GM12891 (cell line): Measurements from ENCODE around the gene CCIN.

Experiments
- DNase-seq: peaks from one replicate; pipeline ENCODE4 v3.0.0; 2011; ENCODE audit warnings: low spot score; ENCODE audit not compliant: insufficient read length
- FAIRE-seq: peaks from 2 replicates; lab custom pipeline; 2011; peaks lifted over from hg19 to GRCh38; lab: Jason Lieb, UNC
- PAX5 ChIP-seq: IDR thresholded peaks from 2 replicates; pipeline ENCODE4 v1.6.1; 2011; ENCODE audit warnings: low read length, moderate library complexity, mild to moderate bottlenecking; ENCODE audit not compliant: insufficient read depth, severe bottlenecking
- POLR2A ChIP-seq: IDR thresholded peaks from 2 replicates; pipeline ENCODE4 v1.6.1; 2011; ENCODE audit warnings: low read depth, low read length, control low read depth
- POLR2AphosphoS5 ChIP-seq: IDR thresholded peaks from 2 replicates; pipeline ENCODE4 v1.6.1; 2011; ENCODE audit warnings: low read depth, low read length, control low read depth
- POU2F2 ChIP-seq: IDR thresholded peaks from 2 replicates; pipeline ENCODE4 v1.6.1; 2011; ENCODE audit warnings: low read depth, mild to moderate bottlenecking, control low read depth, low read length, moderate library complexity
- SPI1 ChIP-seq: IDR thresholded peaks from 2 replicates; pipeline ENCODE4 v1.6.1; 2011; ENCODE audit warnings: low read depth, low read length, control low read depth
- TAF1 ChIP-seq: IDR thresholded peaks from 2 replicates; pipeline ENCODE4 v1.6.1; 2011; ENCODE audit warnings: low read depth, low read length, control low read depth

CCIN gene

DNA sequence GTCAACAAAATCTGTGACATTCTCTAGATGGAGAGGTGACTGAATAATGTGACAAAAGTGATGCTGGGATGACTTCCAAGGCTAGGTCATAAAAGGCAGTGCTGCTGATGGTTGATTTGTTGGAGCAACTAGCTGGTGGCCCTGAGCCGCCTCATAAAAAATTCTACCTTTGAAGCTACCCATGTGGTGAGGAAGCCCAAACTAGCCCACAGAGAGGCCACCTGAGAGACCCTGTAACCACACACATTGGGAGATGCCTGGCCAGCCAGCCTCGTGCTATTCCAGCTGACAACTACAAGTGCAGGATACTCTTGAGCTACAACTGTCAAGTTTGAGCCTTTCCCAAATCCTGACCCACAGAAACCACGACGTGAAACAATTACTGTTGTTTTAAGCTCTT, 44.2 kb downstream of the CCIN start:
- FAIRE-seq (no peak), DNase-seq (no peak)
- no peak for TF ChIP-seq POLR2A
- TF ChIP-seq POLR2AphosphoS5 = 0 out of 2 replicates have a peak, but pooled peaks have one; percentile 5

DNA sequence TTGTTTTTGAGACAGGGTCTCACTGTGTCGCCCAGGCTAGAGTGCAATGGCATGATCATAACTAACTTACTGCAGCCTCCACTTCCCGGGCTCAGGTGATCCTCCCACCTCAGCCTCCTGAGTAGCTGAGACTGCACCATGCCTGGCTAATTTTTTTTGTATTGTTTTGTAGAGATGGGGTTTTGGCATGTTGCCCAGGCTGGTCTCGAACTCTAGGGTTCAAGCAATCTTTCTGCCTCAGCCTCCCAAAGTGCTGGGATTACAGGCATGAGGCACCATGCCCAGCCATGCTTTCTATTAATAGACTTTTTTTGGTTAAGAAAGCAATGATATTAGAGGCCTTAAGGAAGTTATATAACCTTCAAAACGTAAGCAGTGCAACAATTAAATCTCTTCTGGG, 44.8 kb downstream of the CCIN start:
- no peak for DNase-seq
- TF ChIP-seq TAF1 = no peak
- TF ChIP-seq POLR2A = no peak
- TF ChIP-seq SPI1 = no peak
- no peak for TF ChIP-seq POU2F2
- no peak for TF ChIP-seq POLR2AphosphoS5
- TF ChIP-seq PAX5 = no peak
- FAIRE-seq = no peak

DNA sequence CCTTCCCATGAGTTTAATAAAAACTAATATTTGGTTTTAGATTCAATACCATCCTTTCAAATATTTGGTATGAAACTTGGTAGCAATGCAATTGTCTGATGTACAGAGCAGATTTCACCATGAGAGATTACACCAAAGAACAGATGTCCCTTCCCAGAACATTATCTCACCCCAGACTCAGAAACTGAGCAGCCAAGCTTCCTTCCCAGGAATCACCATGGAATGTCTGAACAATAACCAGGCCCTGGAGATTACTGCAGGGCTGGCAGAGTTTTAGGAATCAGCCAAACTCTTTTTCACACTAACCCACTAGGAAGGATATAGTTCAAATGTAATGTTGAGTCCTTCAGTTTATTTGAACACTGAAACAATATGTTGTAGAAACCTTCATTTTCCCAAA, 45.4 kb downstream of the CCIN start:
- DNase-seq (no peak), FAIRE-seq (no peak)
- no peak for TF ChIP-seq TAF1
- TF ChIP-seq POLR2A = no peak
- no peak for TF ChIP-seq SPI1
- no peak for TF ChIP-seq POLR2AphosphoS5
- no peak for TF ChIP-seq POU2F2
- no peak for TF ChIP-seq PAX5

DNA sequence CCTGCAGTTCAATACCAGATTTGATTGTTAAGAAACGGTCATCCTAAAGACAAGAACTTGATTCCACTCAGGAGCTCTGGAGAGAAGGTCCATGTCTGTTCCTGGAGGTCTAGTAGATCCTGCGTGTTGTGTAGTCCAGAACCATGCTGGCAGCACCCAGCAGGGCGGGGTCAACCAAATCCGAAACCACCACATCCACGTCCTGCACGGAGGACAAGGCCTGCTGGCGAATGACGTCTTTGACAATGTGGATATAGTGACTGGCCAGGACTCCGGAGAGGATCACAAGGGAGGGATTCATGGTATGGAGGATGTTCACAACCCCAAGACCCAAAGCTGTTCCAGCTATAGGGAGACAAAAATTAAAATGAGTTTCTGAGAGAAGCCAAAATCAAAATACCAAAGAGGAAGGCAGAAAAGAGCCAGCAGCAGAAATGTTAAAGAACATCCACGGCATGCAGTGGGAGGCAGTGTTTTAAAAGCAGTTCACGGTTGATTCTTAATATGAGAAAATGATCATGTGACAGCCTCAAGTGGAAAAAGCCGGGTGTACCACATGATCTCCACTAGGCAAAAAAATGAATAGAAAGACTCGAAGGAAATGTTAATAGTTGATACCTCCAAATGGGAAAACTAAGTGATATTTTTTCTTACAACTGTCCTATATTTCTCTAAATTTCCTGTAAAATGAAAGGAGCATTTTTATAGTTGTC, 48.2 kb downstream of the CCIN start:
- DNase-seq = no peak
- no peak for TF ChIP-seq POLR2A
- no peak for TF ChIP-seq POLR2AphosphoS5
- no peak for TF ChIP-seq PAX5
- TF ChIP-seq POU2F2 = no peak
- no peak for TF ChIP-seq TAF1
- no peak for TF ChIP-seq SPI1
- no peak for FAIRE-seq

DNA sequence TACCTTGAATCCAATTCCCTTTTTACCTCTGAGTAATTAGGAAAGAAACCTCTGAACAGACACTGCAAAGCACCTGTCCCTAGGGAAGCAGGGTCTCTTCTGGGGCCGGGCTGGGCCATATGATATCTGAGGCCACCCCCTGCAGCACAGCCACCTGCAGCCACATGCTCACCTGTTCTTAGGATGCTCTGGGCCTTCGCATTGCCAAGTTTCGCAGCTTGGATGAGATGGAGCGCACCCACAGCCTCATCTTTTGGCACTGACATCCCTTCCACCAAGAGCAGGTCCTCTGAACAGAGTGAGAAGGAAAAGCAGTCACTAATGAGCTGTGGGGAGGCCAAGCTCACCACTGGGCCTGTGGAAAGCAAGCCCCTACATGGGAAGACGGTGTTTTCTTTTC, 48.8 kb downstream of the CCIN start:
- no peak for TF ChIP-seq SPI1
- no peak for TF ChIP-seq POLR2AphosphoS5
- no peak for TF ChIP-seq TAF1
- TF ChIP-seq POU2F2 = no peak
- no peak for TF ChIP-seq POLR2A
- FAIRE-seq = no peak
- DNase-seq = no peak

DNA sequence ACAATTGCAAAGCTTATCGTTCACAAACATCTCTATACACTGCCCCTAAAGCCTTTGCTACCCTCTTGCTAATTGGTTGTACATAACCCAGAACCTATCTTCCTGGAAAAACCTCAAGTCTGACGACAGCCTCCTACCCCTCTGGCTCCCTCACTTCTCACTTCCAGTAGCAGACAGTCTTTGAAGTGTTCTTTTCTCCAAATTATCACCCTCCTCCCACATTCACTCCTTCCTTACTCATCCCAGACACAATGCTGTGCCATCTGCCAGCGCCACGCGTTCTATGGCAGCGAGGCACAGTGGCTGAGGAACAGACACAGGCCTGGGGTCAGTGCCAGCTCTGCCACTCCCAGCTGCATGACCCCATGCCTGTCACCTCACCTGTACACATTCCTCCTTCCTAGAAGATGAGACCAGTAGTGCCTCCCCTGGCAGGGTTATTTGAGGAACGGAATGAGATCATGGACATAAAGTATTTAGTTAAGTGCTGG, 49.3 kb downstream of the CCIN start:
- no peak for FAIRE-seq
- TF ChIP-seq POLR2AphosphoS5 = no peak
- TF ChIP-seq TAF1 = no peak
- no peak for TF ChIP-seq POU2F2
- no peak for TF ChIP-seq PAX5
- no peak for TF ChIP-seq POLR2A
- TF ChIP-seq SPI1 = no peak
- no peak for DNase-seq
